ENCODE measurements around the gene RAB17.

- TF ChIP-seq CTCF (IDR thresholded peaks at IDR 0.05), result no peak
- TF ChIP-seq POLR2A (IDR thresholded peaks at IDR 0.05), result no peak
- no peak for TF ChIP-seq EP300 (IDR thresholded peaks at IDR 0.05)
Observed at GRCh38 chr2:237603049-237603717, 12.6 kb upstream of the RAB17 start.
